ENCODE data around the gene SYTL3. TPM values are rescaled to one million over a fixed set of nuclear protein-coding genes. Genes with fewer than 3 reads are reported as not detected.
"Not testable (repeated sequence)": the region's sequence is repeated elsewhere in the genome, so short reads cannot be mapped to it uniquely, and the experiment has no call there.

The SYTL3 gene
- polyA plus RNA-seq, 1 of the 3 experiments (the other 2 are of a cell fraction): 2.3 TPM

GRCh38 chr6:158656986-158657385, 7.1 kb downstream of the SYTL3 start:
- H3K4me1 ChIP-seq (ENCODE audit: control insufficient read depth in 1 of 2, insufficient read depth in 2 of 2, low read depth in 1 of 2, low read length in 1 of 2): peaks cover 16 to 25% of the 10 kb centered on the region in 2 experiments; a peak in 3 of 4 replicates
- POLR2A ChIA-PET: not testable (repeated sequence)

GRCh38 chr6:158660333-158660754, 10.5 kb downstream of the SYTL3 start:
- Histone ChIP-seq H3K27ac (ENCODE audit: low read depth in 2 of 2, low read length in 1 of 2) (no peak overlapping the region), H3K36me3 (replicated peaks in 1 of 2; ENCODE audit: control insufficient read depth in 1 of 2, insufficient read depth in 2 of 2, low read length in 1 of 2) (no peaks in the 10 kb centered on the region), H3K4me1 (ENCODE audit: control insufficient read depth in 1 of 2, insufficient read depth in 2 of 2, low read depth in 1 of 2, low read length in 1 of 2) (peaks cover 5 to 9% of the 10 kb centered on the region in 2 experiments; a peak in 2 of 4 replicates), H3K9me3 (no peaks in the 10 kb centered on the region), H3K4me2 (no peak overlapping the region), H3K9me2 (no peaks in the 10 kb centered on the region), H4K20me1 (ENCODE audit: insufficient read depth) (no peaks in the 10 kb centered on the region), H2AFZ (ENCODE audit: low read depth) (no peak overlapping the region), H3K4me3 (ENCODE audit: low read depth in 2 of 2, low read length in 1 of 2) (no peak overlapping the region), H3K9ac (no peak overlapping the region), H3K27me3 (ENCODE audit: insufficient read depth) (no peaks in the 10 kb centered on the region), H3F3A (replicated peaks; ENCODE audit: insufficient read depth) (peaks cover 19% of the 10 kb centered on the region), H3K79me2 (ENCODE audit: insufficient read depth) (no peaks in the 10 kb centered on the region)
- TF ChIP-seq SMC3 (IDR thresholded peaks at IDR 0.05; ENCODE audit: low read depth, low read length) (peak; percentile 31; the same call in 1 of the 2 replicates), MXI1 (IDR thresholded peaks at IDR 0.05; ENCODE audit: low read depth, low read length) (no peak), GATA2 (CRISPR knock-in tag; IDR thresholded peaks at IDR 0.05) (no peak), EP300 (IDR thresholded peaks at IDR 0.05; ENCODE audit: borderline replicate concordance in 1 of 2, low read depth in 1 of 2, low read length in 1 of 2) (no peak), FOXJ3 (CRISPR knock-in tag; IDR thresholded peaks at IDR 0.05) (no peak), TEAD4 (IDR thresholded peaks at IDR 0.05; ENCODE audit: borderline replicate concordance, insufficient read depth) (no peak), FOXM1 (IDR thresholded peaks at IDR 0.05; ENCODE audit: low read depth) (no peak), RAD21 (IDR thresholded peaks at IDR 0.05; ENCODE audit: low read length) (peak; percentile 50)
- TF ChIP-seq, protein P1, sequence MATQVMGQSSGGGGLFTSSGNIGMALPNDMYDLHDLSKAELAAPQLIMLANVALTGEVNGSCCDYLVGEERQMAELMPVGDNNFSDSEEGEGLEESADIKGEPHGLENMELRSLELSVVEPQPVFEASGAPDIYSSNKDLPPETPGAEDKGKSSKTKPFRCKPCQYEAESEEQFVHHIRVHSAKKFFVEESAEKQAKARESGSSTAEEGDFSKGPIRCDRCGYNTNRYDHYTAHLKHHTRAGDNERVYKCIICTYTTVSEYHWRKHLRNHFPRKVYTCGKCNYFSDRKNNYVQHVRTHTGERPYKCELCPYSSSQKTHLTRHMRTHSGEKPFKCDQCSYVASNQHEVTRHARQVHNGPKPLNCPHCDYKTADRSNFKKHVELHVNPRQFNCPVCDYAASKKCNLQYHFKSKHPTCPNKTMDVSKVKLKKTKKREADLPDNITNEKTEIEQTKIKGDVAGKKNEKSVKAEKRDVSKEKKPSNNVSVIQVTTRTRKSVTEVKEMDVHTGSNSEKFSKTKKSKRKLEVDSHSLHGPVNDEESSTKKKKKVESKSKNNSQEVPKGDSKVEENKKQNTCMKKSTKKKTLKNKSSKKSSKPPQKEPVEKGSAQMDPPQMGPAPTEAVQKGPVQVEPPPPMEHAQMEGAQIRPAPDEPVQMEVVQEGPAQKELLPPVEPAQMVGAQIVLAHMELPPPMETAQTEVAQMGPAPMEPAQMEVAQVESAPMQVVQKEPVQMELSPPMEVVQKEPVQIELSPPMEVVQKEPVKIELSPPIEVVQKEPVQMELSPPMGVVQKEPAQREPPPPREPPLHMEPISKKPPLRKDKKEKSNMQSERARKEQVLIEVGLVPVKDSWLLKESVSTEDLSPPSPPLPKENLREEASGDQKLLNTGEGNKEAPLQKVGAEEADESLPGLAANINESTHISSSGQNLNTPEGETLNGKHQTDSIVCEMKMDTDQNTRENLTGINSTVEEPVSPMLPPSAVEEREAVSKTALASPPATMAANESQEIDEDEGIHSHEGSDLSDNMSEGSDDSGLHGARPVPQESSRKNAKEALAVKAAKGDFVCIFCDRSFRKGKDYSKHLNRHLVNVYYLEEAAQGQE (IDR thresholded peaks at IDR 0.05; ENCODE audit: low read depth, low read length): no peak
- TF ChIP-seq, protein P2, sequence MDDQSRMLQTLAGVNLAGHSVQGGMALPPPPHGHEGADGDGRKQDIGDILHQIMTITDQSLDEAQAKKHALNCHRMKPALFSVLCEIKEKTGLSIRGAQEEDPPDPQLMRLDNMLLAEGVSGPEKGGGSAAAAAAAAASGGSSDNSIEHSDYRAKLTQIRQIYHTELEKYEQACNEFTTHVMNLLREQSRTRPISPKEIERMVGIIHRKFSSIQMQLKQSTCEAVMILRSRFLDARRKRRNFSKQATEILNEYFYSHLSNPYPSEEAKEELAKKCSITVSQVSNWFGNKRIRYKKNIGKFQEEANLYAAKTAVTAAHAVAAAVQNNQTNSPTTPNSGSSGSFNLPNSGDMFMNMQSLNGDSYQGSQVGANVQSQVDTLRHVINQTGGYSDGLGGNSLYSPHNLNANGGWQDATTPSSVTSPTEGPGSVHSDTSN (IDR thresholded peaks at IDR 0.05): no peak
- TF ChIP-seq, protein P3, sequence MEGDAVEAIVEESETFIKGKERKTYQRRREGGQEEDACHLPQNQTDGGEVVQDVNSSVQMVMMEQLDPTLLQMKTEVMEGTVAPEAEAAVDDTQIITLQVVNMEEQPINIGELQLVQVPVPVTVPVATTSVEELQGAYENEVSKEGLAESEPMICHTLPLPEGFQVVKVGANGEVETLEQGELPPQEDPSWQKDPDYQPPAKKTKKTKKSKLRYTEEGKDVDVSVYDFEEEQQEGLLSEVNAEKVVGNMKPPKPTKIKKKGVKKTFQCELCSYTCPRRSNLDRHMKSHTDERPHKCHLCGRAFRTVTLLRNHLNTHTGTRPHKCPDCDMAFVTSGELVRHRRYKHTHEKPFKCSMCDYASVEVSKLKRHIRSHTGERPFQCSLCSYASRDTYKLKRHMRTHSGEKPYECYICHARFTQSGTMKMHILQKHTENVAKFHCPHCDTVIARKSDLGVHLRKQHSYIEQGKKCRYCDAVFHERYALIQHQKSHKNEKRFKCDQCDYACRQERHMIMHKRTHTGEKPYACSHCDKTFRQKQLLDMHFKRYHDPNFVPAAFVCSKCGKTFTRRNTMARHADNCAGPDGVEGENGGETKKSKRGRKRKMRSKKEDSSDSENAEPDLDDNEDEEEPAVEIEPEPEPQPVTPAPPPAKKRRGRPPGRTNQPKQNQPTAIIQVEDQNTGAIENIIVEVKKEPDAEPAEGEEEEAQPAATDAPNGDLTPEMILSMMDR (IDR thresholded peaks at IDR 0.05): peak; percentile 61
- DNase-seq: peak; percentile 55
- WGBS (ENCODE audit: low lambda C conversion rate): 64% methylated on average over 10 of the region's 10 CpGs
- CTCF ChIA-PET: interaction anchor here (0.7 to 2.7 kb wide), 13 partner anchors 9 to 446 kb away, joined by 3 to 20 read pairs (median 5); partner anchors contain the start of genes DYNLT1 and SYTL3
- POLR2A ChIA-PET: no interaction called here

More at GRCh38 chr6:158656986-158657385, 7.1 kb downstream of the SYTL3 start:
- H3K36me3 ChIP-seq (replicated peaks in 1 of 2; ENCODE audit: control insufficient read depth in 1 of 2, insufficient read depth in 2 of 2, low read length in 1 of 2); DNase-seq; H3K9me2 ChIP-seq; H2AFZ ChIP-seq (ENCODE audit: low read depth); H3K4me3 ChIP-seq (ENCODE audit: low read depth in 2 of 2, low read length in 1 of 2); H3K9me3 ChIP-seq; H4K20me1 ChIP-seq (ENCODE audit: insufficient read depth); H3K4me2 ChIP-seq; H3K27me3 ChIP-seq (ENCODE audit: insufficient read depth); H3K79me2 ChIP-seq (ENCODE audit: insufficient read depth); CTCF ChIA-PET; H3K9ac ChIP-seq: not testable (repeated sequence)
- Histone ChIP-seq H3F3A (replicated peaks; ENCODE audit: insufficient read depth) (peaks cover 36% of the 10 kb centered on the region), H3K27ac (ENCODE audit: low read depth in 2 of 2, low read length in 1 of 2) (peak overlapping the region in 1 of 2 experiments; percentile 92; a peak in 1 of 4 replicates)
- TF ChIP-seq FOSL2 (IDR thresholded peaks at IDR 0.05; ENCODE audit: borderline replicate concordance, low read depth): peak; percentile 60
- TF ChIP-seq EP300 (IDR thresholded peaks at IDR 0.05; ENCODE audit: borderline replicate concordance in 1 of 2, low read depth in 1 of 2, low read length in 1 of 2): peak in 1 of 2 experiments; percentile 40; a peak in 1 of 4 replicates
- peak; percentile 85 for TF ChIP-seq RXRA (IDR thresholded peaks at IDR 0.05; ENCODE audit: borderline replicate concordance, low read depth)
- peak; percentile 83 for TF ChIP-seq TCF12 (IDR thresholded peaks at IDR 0.05)
- peak; percentile 36; the same call in 1 of the 2 replicates for TF ChIP-seq JUND (IDR thresholded peaks at IDR 0.05)
- WGBS (ENCODE audit: low lambda C conversion rate): 38% methylated on average over 9 of the region's 9 CpGs
